Measurements from ENCODE around the gene PHF21A. TPM values are rescaled to one million over a fixed set of nuclear protein-coding genes. Genes with fewer than 3 reads are reported as not detected.

PHF21A gene
- total RNA-seq, 1 experiment from 2014 or later: 29.4 TPM

- H3K36me3 Mint-ChIP-seq: no peaks in the 10 kb centered on the region
- H3K4me3 Mint-ChIP-seq: no peak overlapping the region
- H3K27ac Mint-ChIP-seq: 0 out of 2 replicates have a peak overlapping the region, but pooled peaks have one; percentile 15
- H3K27me3 Mint-ChIP-seq (ENCODE audit: low read depth): peaks cover 4% of the 10 kb centered on the region
- ChIA-PET CTCF (interaction anchor here (0.8 to 4.3 kb wide), 9 partner anchors 9 to 419 kb away, joined by 3 to 33 read pairs (median 4); partner anchors contain the start of genes LARGE2 and PEX16), POLR2A (interaction anchor here (0.6 to 2.1 kb wide), 6 partner anchors 9 to 23 kb away, joined by 3 to 8 read pairs (median 3); partner anchors contain the start of gene PEX16)
- H3K4me1 Mint-ChIP-seq: peaks cover 34% of the 10 kb centered on the region
- ATAC-seq (no peak), DNase-seq (ENCODE audit: low spot score) (no peak)
- H3K9me3 Mint-ChIP-seq: no peaks in the 10 kb centered on the region
- no peak for TF ChIP-seq NR1H2 (CRISPR knock-in tag; IDR thresholded peaks at IDR 0.05)
- TF ChIP-seq MAX (CRISPR knock-in tag; IDR thresholded peaks at IDR 0.05): 0 out of 2 replicates have a peak, but pooled peaks have one; percentile 10
Observed at GRCh38 chr11:45895553-45896259, 225.5 kb downstream of the PHF21A start.

GRCh38 chr11:45894555-45895247 is 226.6 kb downstream of the PHF21A start:
- Mint-ChIP-seq H3K27me3 (ENCODE audit: low read depth) (no peaks in the 10 kb centered on the region), H3K27ac (no peak overlapping the region), H3K36me3 (no peaks in the 10 kb centered on the region), H3K9me3 (no peaks in the 10 kb centered on the region), H3K4me1 (peaks cover 30% of the 10 kb centered on the region), H3K4me3 (no peak overlapping the region)
- no peak for ATAC-seq
- TF ChIP-seq MAX (CRISPR knock-in tag; IDR thresholded peaks at IDR 0.05): no peak
- TF ChIP-seq ZNF532 (CRISPR knock-in tag; IDR thresholded peaks at IDR 0.05; ENCODE audit: borderline replicate concordance): no peak
- no peak for TF ChIP-seq TEAD1 (CRISPR knock-in tag; IDR thresholded peaks at IDR 0.05)
- TF ChIP-seq ZMAT4 (CRISPR knock-in tag; IDR thresholded peaks at IDR 0.05): no peak
- no peak for TF ChIP-seq ETV6 (CRISPR knock-in tag; IDR thresholded peaks at IDR 0.05)
- TF ChIP-seq ZBTB21 (CRISPR knock-in tag; IDR thresholded peaks at IDR 0.05; ENCODE audit: borderline replicate concordance): no peak
- TF ChIP-seq NR2C2 (CRISPR knock-in tag; IDR thresholded peaks at IDR 0.05): no peak
- TF ChIP-seq, protein P1, sequence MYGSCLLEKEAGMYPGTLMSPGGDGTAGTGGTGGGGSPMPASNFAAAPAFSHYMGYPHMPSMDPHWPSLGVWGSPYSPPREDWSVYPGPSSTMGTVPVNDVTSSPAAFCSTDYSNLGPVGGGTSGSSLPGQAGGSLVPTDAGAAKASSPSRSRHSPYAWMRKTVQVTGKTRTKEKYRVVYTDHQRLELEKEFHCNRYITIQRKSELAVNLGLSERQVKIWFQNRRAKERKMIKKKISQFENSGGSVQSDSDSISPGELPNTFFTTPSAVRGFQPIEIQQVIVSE (CRISPR knock-in tag; IDR thresholded peaks at IDR 0.05; ENCODE audit: borderline replicate concordance): no peak
- no peak for TF ChIP-seq ATF3 (CRISPR knock-in tag; conservative IDR thresholded peaks at IDR 0.05)
- no peak for TF ChIP-seq FOXP1 (CRISPR knock-in tag; IDR thresholded peaks at IDR 0.05; ENCODE audit: borderline replicate concordance)
- TF ChIP-seq SP1 (CRISPR knock-in tag; conservative IDR thresholded peaks at IDR 0.05): no peak
- TF ChIP-seq FOXP4 (CRISPR knock-in tag; IDR thresholded peaks at IDR 0.05): no peak
- TF ChIP-seq ZSCAN18 (CRISPR knock-in tag; IDR thresholded peaks at IDR 0.05): no peak
- TF ChIP-seq ZNF138 (CRISPR knock-in tag; conservative IDR thresholded peaks at IDR 0.05): no peak
- TF ChIP-seq SMAD4 (CRISPR knock-in tag; IDR thresholded peaks at IDR 0.05): no peak
- no peak for TF ChIP-seq NFYB (CRISPR knock-in tag; conservative IDR thresholded peaks at IDR 0.05; ENCODE audit: low read depth)
- DNase-seq (ENCODE audit: low spot score): no peak
- CTCF ChIA-PET: no interaction called here
- POLR2A ChIA-PET: no interaction called here

All from WTC11 (cell line).